ENCODE results near the gene GALM.
"Not testable (repeated sequence)": the region's sequence is repeated elsewhere in the genome, so short reads cannot be mapped to it uniquely, and the experiment has no call there.

GALM gene

DNA sequence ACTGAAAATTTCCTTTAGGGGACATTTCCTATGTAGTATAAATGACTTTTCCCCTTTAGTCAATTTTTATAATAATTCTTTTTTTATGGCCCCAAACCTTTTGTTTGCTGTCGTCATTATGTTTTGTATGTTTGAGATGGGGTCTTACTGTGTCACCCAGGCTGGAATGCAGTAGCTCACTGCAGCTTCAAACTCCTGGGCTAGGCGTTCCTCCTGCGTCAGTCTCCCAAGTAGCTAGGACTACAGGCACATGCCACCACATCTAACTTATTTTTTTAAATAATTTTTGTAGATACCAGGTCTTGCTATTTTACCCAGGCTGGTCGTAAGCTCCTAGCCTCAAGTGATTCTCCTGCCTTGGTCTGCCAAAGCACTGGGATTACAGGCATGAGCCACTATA is 30.8 kb upstream of the GALM start:
- TF ChIP-seq EZH2 (IDR thresholded peaks at IDR 0.05; ENCODE audit: borderline replicate concordance, low read length) = no peak
- TF ChIP-seq, protein P1, sequence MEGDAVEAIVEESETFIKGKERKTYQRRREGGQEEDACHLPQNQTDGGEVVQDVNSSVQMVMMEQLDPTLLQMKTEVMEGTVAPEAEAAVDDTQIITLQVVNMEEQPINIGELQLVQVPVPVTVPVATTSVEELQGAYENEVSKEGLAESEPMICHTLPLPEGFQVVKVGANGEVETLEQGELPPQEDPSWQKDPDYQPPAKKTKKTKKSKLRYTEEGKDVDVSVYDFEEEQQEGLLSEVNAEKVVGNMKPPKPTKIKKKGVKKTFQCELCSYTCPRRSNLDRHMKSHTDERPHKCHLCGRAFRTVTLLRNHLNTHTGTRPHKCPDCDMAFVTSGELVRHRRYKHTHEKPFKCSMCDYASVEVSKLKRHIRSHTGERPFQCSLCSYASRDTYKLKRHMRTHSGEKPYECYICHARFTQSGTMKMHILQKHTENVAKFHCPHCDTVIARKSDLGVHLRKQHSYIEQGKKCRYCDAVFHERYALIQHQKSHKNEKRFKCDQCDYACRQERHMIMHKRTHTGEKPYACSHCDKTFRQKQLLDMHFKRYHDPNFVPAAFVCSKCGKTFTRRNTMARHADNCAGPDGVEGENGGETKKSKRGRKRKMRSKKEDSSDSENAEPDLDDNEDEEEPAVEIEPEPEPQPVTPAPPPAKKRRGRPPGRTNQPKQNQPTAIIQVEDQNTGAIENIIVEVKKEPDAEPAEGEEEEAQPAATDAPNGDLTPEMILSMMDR (IDR thresholded peaks at IDR 0.05; ENCODE audit: low read length) = no peak
- peak overlapping the region; percentile 49; the same call in 1 of the 2 replicates for H3K4me2 ChIP-seq (ENCODE audit: low read length)
- no peaks in the 10 kb centered on the region for H3K36me3 ChIP-seq (ENCODE audit: insufficient read depth, low read length)
- H4K20me1 ChIP-seq (ENCODE audit: insufficient read depth, low read length) = no peaks in the 10 kb centered on the region
- H3K9me3 ChIP-seq (ENCODE audit: low read length) = no peaks in the 10 kb centered on the region
- H3K9ac ChIP-seq (ENCODE audit: low read length) = no peak overlapping the region
- no peaks in the 10 kb centered on the region for H3K9me2 ChIP-seq (ENCODE audit: low read depth, low read length)
- no peaks in the 10 kb centered on the region for H3K79me2 ChIP-seq (ENCODE audit: insufficient read depth, low read length)
- H3F3A ChIP-seq (ENCODE audit: insufficient read depth, low read length) = no peaks in the 10 kb centered on the region
- H2AFZ ChIP-seq (ENCODE audit: low read length) = no peak overlapping the region
- no peak overlapping the region for H3K4me3 ChIP-seq (ENCODE audit: low read depth, low read length, poor library complexity, severe bottlenecking)
- H3K27me3 ChIP-seq (ENCODE audit: insufficient read depth, low read length) = no peaks in the 10 kb centered on the region
- H3K27ac ChIP-seq (ENCODE audit: low read depth, low read length, poor library complexity, severe bottlenecking) = peak overlapping the region; percentile 40
- peaks cover 24% of the 10 kb centered on the region for H3K4me1 ChIP-seq (ENCODE audit: insufficient read depth, low read length, severe bottlenecking)

DNA sequence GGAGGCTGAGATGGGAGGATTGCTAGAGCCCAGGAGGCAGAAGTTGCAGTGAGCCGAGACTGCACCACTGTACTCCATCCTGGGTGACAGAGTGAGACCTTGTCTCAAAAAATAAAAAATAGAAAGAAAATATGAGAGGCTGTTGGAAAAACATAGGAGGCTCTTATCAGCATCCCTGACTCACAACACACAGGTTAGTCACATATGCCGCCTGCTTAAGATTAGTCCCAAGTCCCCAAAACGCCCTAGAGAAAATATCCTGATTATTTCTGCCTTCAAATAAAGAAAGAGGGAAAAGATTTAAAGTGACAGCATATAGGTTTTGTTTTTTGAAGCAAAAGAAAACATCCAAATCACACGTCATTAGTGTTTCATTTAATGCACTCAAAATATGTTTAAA is 29.8 kb upstream of the GALM start:
- H3K9ac ChIP-seq (ENCODE audit: low read length) = no peak overlapping the region
- H3K4me3 ChIP-seq (ENCODE audit: low read depth, low read length, poor library complexity, severe bottlenecking) = no peak overlapping the region
- H3F3A ChIP-seq (ENCODE audit: insufficient read depth, low read length) = no peaks in the 10 kb centered on the region
- H3K27me3 ChIP-seq (ENCODE audit: insufficient read depth, low read length) = no peaks in the 10 kb centered on the region
- H3K9me2 ChIP-seq (ENCODE audit: low read depth, low read length) = no peaks in the 10 kb centered on the region
- no peaks in the 10 kb centered on the region for H3K36me3 ChIP-seq (ENCODE audit: insufficient read depth, low read length)
- no peak overlapping the region for H3K27ac ChIP-seq (ENCODE audit: low read depth, low read length, poor library complexity, severe bottlenecking)
- no peaks in the 10 kb centered on the region for H3K79me2 ChIP-seq (ENCODE audit: insufficient read depth, low read length)
- no peak overlapping the region for H2AFZ ChIP-seq (ENCODE audit: low read length)
- H4K20me1 ChIP-seq (ENCODE audit: insufficient read depth, low read length) = no peaks in the 10 kb centered on the region
- H3K9me3 ChIP-seq (ENCODE audit: low read length) = no peaks in the 10 kb centered on the region
- no peak overlapping the region for H3K4me2 ChIP-seq (ENCODE audit: low read length)
- peaks cover 24% of the 10 kb centered on the region for H3K4me1 ChIP-seq (ENCODE audit: insufficient read depth, low read length, severe bottlenecking)
- TF ChIP-seq, protein P1 (IDR thresholded peaks at IDR 0.05; ENCODE audit: low read length) = no peak
- TF ChIP-seq EZH2 (IDR thresholded peaks at IDR 0.05; ENCODE audit: borderline replicate concordance, low read length) = no peak

DNA sequence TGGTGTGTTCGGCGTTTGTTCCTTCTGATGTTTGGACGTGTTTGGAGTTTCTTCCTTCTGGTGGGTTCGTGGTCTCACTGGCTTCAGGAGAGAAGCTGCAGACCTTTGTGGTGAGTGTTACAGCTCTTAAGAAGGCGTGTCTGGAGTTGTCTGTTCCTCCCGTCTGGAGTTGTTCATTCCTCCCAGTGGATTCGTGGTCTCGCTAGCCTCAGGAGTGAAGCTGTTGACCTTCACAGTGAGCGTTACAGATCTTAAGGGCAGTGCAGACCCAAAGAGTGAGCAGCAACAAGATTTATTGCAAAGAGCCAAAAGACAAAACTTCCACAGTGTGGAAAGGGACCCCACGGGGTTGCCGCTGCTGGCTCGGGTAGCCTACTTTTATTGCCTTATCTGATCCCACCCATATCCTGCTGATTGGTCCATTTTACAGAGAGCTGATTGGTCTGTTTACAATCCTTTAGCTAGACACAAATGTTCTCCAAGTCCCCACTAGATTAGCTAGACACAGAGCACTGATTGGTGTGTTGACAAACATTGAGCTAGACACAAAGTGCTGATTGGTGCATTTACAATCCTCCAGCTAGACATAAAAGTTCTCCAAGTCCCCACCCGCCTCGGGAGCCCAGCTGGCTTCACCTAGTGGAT is 23.4 kb upstream of the GALM start:
- H3K4me2 ChIP-seq (ENCODE audit: low read length); H3K36me3 ChIP-seq (ENCODE audit: insufficient read depth, low read length); H3K27me3 ChIP-seq (ENCODE audit: insufficient read depth, low read length); H3K9me3 ChIP-seq (ENCODE audit: low read length); H2AFZ ChIP-seq (ENCODE audit: low read length); H3K9ac ChIP-seq (ENCODE audit: low read length); H3K79me2 ChIP-seq (ENCODE audit: insufficient read depth, low read length); H3K4me1 ChIP-seq (ENCODE audit: insufficient read depth, low read length, severe bottlenecking); H3K9me2 ChIP-seq (ENCODE audit: low read depth, low read length); H3K27ac ChIP-seq (ENCODE audit: low read depth, low read length, poor library complexity, severe bottlenecking); H3F3A ChIP-seq (ENCODE audit: insufficient read depth, low read length); H3K4me3 ChIP-seq (ENCODE audit: low read depth, low read length, poor library complexity, severe bottlenecking); H4K20me1 ChIP-seq (ENCODE audit: insufficient read depth, low read length): not testable (repeated sequence)

DNA sequence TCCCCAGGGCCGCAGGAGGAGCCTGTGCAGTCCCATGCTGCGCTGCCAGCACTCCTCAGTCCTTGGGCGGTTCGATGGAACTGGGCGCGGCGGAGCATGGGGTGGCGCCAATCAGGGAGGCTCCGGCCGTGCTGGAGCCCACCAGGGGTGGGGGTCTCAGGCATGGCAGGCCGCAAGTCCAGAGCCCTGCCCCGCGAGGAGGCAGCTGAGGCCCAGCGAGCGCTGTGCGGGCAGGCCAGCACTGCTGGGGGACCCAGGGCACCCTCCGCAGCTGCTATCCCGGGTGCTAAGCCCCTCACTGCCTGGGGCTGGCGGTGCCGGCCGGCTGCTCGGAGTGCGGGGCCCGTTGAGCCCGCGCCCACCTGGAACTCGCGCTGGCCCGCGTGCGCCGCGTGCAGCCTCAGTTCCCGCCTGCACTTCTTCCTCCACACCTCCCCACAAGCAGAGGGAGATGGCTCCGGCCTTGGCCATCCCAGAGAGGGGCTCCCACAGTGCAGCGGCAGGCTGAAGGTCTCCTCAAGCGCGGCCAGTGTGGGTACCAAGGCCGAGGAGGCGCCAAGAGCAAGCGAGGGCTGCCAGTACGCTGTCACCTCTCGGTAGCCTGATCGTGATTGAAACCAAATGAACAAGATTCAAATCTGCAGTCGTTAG is 22.8 kb upstream of the GALM start:
- H3K9me2 ChIP-seq (ENCODE audit: low read depth, low read length) = no peaks in the 10 kb centered on the region
- H3K79me2 ChIP-seq (ENCODE audit: insufficient read depth, low read length) = no peaks in the 10 kb centered on the region
- H2AFZ ChIP-seq (ENCODE audit: low read length) = no peak overlapping the region
- no peaks in the 10 kb centered on the region for H3K9me3 ChIP-seq (ENCODE audit: low read length)
- no peaks in the 10 kb centered on the region for H4K20me1 ChIP-seq (ENCODE audit: insufficient read depth, low read length)
- TF ChIP-seq, protein P1 (IDR thresholded peaks at IDR 0.05; ENCODE audit: low read length) = no peak
- no peak for TF ChIP-seq EZH2 (IDR thresholded peaks at IDR 0.05; ENCODE audit: borderline replicate concordance, low read length)
- H3K9ac ChIP-seq (ENCODE audit: low read length) = no peak overlapping the region
- H3F3A ChIP-seq (ENCODE audit: insufficient read depth, low read length) = no peaks in the 10 kb centered on the region
- H3K27me3 ChIP-seq (ENCODE audit: insufficient read depth, low read length) = no peaks in the 10 kb centered on the region
- H3K4me2 ChIP-seq (ENCODE audit: low read length) = no peak overlapping the region
- H3K27ac ChIP-seq (ENCODE audit: low read depth, low read length, poor library complexity, severe bottlenecking) = no peak overlapping the region
- peaks cover 9% of the 10 kb centered on the region for H3K4me1 ChIP-seq (ENCODE audit: insufficient read depth, low read length, severe bottlenecking)
- no peaks in the 10 kb centered on the region for H3K36me3 ChIP-seq (ENCODE audit: insufficient read depth, low read length)
- H3K4me3 ChIP-seq (ENCODE audit: low read depth, low read length, poor library complexity, severe bottlenecking) = no peak overlapping the region

DNA sequence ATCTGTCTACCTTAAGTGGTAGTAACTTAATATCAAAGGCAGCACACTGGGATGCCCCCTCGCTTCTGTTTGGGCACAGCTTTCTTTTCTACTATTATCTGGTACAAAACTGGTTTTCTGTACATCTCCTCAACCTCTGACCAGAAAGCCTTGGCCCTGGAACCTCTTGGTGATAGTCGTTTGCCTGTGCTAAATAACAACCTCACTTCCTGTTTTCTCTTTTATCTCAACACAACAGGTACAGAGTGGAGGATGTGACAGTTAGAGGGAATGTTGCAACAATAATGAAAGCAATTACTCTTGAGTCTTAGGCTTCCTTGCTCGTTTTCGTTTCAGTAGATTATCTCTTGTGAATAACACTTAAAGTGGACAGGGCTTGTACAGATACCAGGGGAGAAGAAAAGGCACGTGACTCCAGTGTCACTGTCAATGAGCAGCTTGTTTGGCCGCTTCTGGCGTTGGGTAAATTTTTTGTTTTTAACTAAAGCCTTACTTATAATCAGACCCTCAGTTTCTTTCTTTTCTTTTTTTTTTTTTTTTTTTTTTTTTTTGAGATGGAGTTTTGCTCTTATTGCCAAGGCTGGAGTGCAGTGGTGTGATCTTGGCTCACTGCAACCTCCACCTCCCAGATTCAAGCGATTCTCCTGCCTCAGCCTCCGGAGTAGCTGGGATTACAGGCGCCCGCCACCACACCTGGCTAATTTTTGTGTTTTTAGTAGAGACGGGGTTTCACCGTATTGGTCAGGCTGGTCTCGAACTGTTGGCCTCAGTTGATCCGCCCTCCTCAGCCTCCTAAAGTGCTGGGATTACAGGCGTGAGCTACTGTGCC is 22.0 kb upstream of the GALM start:
- not testable (repeated sequence) for H3K27me3 ChIP-seq (ENCODE audit: insufficient read depth, low read length); H3K9me3 ChIP-seq (ENCODE audit: low read length); H3F3A ChIP-seq (ENCODE audit: insufficient read depth, low read length); H3K4me2 ChIP-seq (ENCODE audit: low read length); H2AFZ ChIP-seq (ENCODE audit: low read length); H3K79me2 ChIP-seq (ENCODE audit: insufficient read depth, low read length); H3K27ac ChIP-seq (ENCODE audit: low read depth, low read length, poor library complexity, severe bottlenecking); H3K9me2 ChIP-seq (ENCODE audit: low read depth, low read length); H4K20me1 ChIP-seq (ENCODE audit: insufficient read depth, low read length); H3K36me3 ChIP-seq (ENCODE audit: insufficient read depth, low read length); H3K9ac ChIP-seq (ENCODE audit: low read length); H3K4me3 ChIP-seq (ENCODE audit: low read depth, low read length, poor library complexity, severe bottlenecking)
- H3K4me1 ChIP-seq (ENCODE audit: insufficient read depth, low read length, severe bottlenecking) = peaks cover 14% of the 10 kb centered on the region
